Glutamatergic neuron (in vitro differentiated cells): ENCODE data around the gene TSHZ2. TPM values are rescaled to one million over a fixed set of nuclear protein-coding genes. Genes with fewer than 3 reads are reported as not detected.

Experiments
- DNase-seq: peaks from one replicate; pipeline ENCODE4 v3.0.0; 2022
- H3K27ac Mint-ChIP-seq: one replicate; pipeline ENCODE4 v1.8.0; 2020; ENCODE audit warnings: mild to moderate bottlenecking, mixed read lengths, inconsistent platforms; ENCODE audit not compliant: unreplicated experiment
- H3K27me3 Mint-ChIP-seq: one replicate; pipeline ENCODE4 v1.8.0; 2020; ENCODE audit warnings: mild to moderate bottlenecking, moderate library complexity, mixed read lengths, inconsistent platforms; ENCODE audit not compliant: unreplicated experiment
- H3K36me3 Mint-ChIP-seq: one replicate; pipeline ENCODE4 v1.8.0; 2020; ENCODE audit warnings: mild to moderate bottlenecking, mixed read lengths, inconsistent platforms; ENCODE audit not compliant: unreplicated experiment
- H3K4me1 Mint-ChIP-seq: one replicate; pipeline ENCODE4 v1.8.0; 2020; ENCODE audit warnings: mild to moderate bottlenecking, low read depth, mixed read lengths, inconsistent platforms; ENCODE audit not compliant: unreplicated experiment
- H3K4me3 Mint-ChIP-seq: one replicate; pipeline ENCODE4 v1.8.0; 2020; ENCODE audit warnings: mild to moderate bottlenecking, mixed read lengths, inconsistent platforms; ENCODE audit not compliant: unreplicated experiment
- H3K9me3 Mint-ChIP-seq: one replicate; pipeline ENCODE4 v1.8.0; 2020; ENCODE audit warnings: mild to moderate bottlenecking, moderate library complexity, mixed read lengths, inconsistent platforms; ENCODE audit not compliant: unreplicated experiment
- CTCF ChIP-seq: fragments of 200-600 bp; sonication (generic); IDR thresholded peaks from one replicate; pipeline ENCODE4 v1.5.0; 2021; ENCODE audit not compliant: partially characterized antibody, unreplicated experiment
- total RNA-seq: library from RNA; stranded (reverse); fragmentation: NEBNext Ultra II Directional; extraction: Animal tissue kit (Norgen Biotek cat#: 25700); gene quantifications from one replicate; pipeline ENCODE4 v1.2.1, GENCODE V29; 2021; ENCODE audit not compliant: unreplicated experiment

The TSHZ2 gene
- total RNA-seq, 1 donor from 2014 or later = 10.0 TPM

GRCh38 chr20:53312957-53313356, 340.8 kb downstream of the TSHZ2 start:
- no peaks in the 10 kb centered on the region for H3K9me3 Mint-ChIP-seq
- no peaks in the 10 kb centered on the region for H3K27me3 Mint-ChIP-seq
- DNase-seq = no peak
- no peak overlapping the region for H3K4me3 Mint-ChIP-seq
- H3K36me3 Mint-ChIP-seq = no peaks in the 10 kb centered on the region
- no peak overlapping the region for H3K27ac Mint-ChIP-seq
- H3K4me1 Mint-ChIP-seq = peaks cover 8% of the 10 kb centered on the region
- no peak for TF ChIP-seq CTCF

- no peak for DNase-seq
- H3K36me3 Mint-ChIP-seq = no peaks in the 10 kb centered on the region
Observed at GRCh38 chr20:53316206-53316937, 344.2 kb downstream of the TSHZ2 start.

GRCh38 chr20:53319200-53319599, 347.0 kb downstream of the TSHZ2 start:
- Mint-ChIP-seq H3K9me3 (no peaks in the 10 kb centered on the region), H3K4me3 (no peak overlapping the region), H3K27me3 (peaks cover 2% of the 10 kb centered on the region), H3K4me1 (peaks cover 8% of the 10 kb centered on the region), H3K36me3 (no peaks in the 10 kb centered on the region), H3K27ac (no peak overlapping the region)
- no peak for TF ChIP-seq CTCF
- no peak for DNase-seq

More at GRCh38 chr20:53316206-53316937, 344.2 kb downstream of the TSHZ2 start:
- no peak for TF ChIP-seq CTCF
- H3K4me1 Mint-ChIP-seq = peaks cover 8% of the 10 kb centered on the region
- H3K4me3 Mint-ChIP-seq = no peak overlapping the region
- H3K27me3 Mint-ChIP-seq = peaks cover 2% of the 10 kb centered on the region
- no peak overlapping the region for H3K27ac Mint-ChIP-seq
- H3K9me3 Mint-ChIP-seq = no peaks in the 10 kb centered on the region

GRCh38 chr20:53319716-53320115, 347.6 kb downstream of the TSHZ2 start:
- Mint-ChIP-seq H3K36me3 (no peaks in the 10 kb centered on the region), H3K27ac (no peak overlapping the region), H3K27me3 (peaks cover 2% of the 10 kb centered on the region), H3K4me1 (peaks cover 8% of the 10 kb centered on the region), H3K4me3 (no peak overlapping the region), H3K9me3 (no peaks in the 10 kb centered on the region)
- no peak for TF ChIP-seq CTCF
- no peak for DNase-seq

GRCh38 chr20:53320701-53321100, 348.5 kb downstream of the TSHZ2 start:
- no peaks in the 10 kb centered on the region for H3K36me3 Mint-ChIP-seq
- H3K27ac Mint-ChIP-seq = no peak overlapping the region
- peaks cover 5% of the 10 kb centered on the region for H3K27me3 Mint-ChIP-seq
- DNase-seq = no peak
- no peak for TF ChIP-seq CTCF
- H3K9me3 Mint-ChIP-seq = peaks cover 2% of the 10 kb centered on the region
- peaks cover 8% of the 10 kb centered on the region for H3K4me1 Mint-ChIP-seq
- no peak overlapping the region for H3K4me3 Mint-ChIP-seq
